ENCODE results near the gene VOPP1.

The VOPP1 gene

DNA sequence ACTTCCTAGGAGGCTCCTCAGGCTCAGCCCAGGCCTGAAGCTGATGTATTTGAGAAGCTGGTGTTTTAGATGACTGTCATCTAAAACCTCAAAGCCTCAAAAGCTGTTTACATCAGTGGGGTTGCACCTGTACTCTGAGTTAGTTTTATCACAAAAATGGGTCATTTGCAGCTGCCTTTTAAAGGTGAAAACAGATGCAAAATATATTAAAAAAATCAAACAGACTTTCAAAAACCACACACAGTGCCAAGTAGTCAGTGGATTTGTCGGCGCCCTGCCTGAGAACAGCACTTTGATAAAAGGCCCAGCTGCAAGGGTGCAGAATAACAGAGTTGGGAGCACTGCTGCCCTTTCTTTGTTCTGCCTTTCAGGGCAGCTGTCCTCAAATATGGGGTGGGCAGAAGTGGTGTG lies 103.0 kb downstream of the VOPP1 start:
- Mint-ChIP-seq H3K36me3 (peaks cover 41% of the 10 kb centered on the region), H3K27me3 (no peaks in the 10 kb centered on the region), H3K4me3 (no peak overlapping the region), H3K9me3 (no peaks in the 10 kb centered on the region), H3K4me1 (peaks cover 27% of the 10 kb centered on the region), H3K27ac (peak overlapping the region; percentile 68)
- no peak for DNase-seq (ENCODE audit: low spot score in 2 of 2)
- ATAC-seq (ENCODE audit: low read depth), result peak; percentile 40

DNA sequence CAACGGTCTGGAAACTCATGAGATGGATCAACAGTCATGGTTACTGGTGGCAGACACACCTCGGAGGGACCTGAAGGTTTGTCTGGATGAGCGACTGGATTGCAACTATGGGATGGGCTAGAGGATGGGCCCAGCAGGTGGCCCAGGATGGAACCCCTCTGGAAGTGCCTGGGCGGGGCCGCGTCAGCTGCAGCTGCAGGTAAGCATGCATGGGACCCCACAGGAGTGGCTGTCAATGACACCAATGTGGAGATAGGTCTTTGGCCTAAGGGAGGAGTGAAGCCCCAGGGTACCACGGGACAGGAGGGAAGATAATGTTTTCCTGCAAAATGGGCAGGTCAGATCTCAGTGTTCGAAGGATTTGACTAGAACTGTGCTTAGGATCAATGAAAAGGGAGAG lies 103.8 kb downstream of the VOPP1 start:
- no peak overlapping the region for H3K4me3 Mint-ChIP-seq
- H3K36me3 Mint-ChIP-seq, result peaks cover 45% of the 10 kb centered on the region
- peak overlapping the region; percentile 68 for H3K27ac Mint-ChIP-seq
- peaks cover 25% of the 10 kb centered on the region for H3K4me1 Mint-ChIP-seq
- DNase-seq (ENCODE audit: low spot score in 2 of 2) (no peak), ATAC-seq (ENCODE audit: low read depth) (no peak)
- H3K27me3 Mint-ChIP-seq, result no peaks in the 10 kb centered on the region
- no peaks in the 10 kb centered on the region for H3K9me3 Mint-ChIP-seq

DNA sequence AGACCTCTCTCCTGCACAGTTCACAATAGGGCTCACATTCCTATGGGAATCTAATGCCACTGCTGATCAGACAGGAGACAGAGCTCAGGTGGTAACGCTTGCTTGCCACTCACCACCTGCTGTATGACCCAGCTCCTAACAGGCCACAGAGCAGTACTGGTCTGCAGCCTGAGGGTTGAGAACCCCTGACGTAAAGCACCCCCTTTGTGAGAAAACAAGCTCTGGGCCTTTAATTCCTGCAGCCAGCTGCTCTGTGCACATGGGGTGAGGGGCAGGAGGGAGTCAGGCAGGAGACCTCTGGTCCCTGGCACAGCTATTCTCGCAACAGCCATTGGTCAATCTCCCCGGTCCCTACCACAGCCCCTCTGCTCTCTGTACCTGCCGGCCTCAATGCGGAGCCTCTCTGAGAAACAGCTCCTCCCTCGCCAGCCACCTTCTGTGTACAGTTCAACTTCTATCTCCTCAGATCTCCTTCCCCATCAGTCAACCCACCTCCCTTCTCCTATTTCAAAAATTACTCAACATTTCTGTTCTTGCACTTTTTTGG lies 105.2 kb downstream of the VOPP1 start:
- no peak overlapping the region for H3K4me3 Mint-ChIP-seq
- DNase-seq (ENCODE audit: low spot score in 2 of 2), result no peak

DNA sequence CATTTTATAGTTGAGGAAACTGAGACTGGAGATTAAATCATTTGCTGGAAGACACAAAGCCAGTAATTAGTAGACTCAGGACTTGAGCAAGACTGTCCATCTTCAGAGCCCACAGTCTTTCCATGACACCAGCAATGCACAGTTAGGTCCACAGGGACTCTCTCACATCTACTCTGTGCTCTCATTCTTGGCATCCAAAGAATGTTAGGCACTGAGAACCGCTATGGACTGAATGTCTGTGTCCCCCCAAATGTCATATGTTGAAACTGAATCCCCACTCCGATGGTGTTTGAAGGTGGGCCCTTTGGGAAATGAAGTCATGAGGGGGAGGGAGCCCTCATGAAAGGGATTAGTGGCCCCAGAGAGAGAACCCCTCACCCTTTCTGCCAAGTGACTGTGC lies 106.6 kb downstream of the VOPP1 start:
- Mint-ChIP-seq H3K4me1 (peaks cover 28% of the 10 kb centered on the region), H3K4me3 (no peak overlapping the region), H3K36me3 (peaks cover 53% of the 10 kb centered on the region), H3K9me3 (peaks cover 5% of the 10 kb centered on the region), H3K27me3 (no peaks in the 10 kb centered on the region), H3K27ac (peak overlapping the region; percentile 77)
- DNase-seq (ENCODE audit: low spot score in 2 of 2) (no peak), ATAC-seq (ENCODE audit: low read depth) (no peak)

More for the DNA sequence above, 105.2 kb downstream of the VOPP1 start:
- Mint-ChIP-seq H3K36me3 (peaks cover 52% of the 10 kb centered on the region), H3K9me3 (peaks cover 2% of the 10 kb centered on the region), H3K27ac (peak overlapping the region; percentile 75), H3K27me3 (no peaks in the 10 kb centered on the region), H3K4me1 (peaks cover 25% of the 10 kb centered on the region)
- no peak for ATAC-seq (ENCODE audit: low read depth)

DNA sequence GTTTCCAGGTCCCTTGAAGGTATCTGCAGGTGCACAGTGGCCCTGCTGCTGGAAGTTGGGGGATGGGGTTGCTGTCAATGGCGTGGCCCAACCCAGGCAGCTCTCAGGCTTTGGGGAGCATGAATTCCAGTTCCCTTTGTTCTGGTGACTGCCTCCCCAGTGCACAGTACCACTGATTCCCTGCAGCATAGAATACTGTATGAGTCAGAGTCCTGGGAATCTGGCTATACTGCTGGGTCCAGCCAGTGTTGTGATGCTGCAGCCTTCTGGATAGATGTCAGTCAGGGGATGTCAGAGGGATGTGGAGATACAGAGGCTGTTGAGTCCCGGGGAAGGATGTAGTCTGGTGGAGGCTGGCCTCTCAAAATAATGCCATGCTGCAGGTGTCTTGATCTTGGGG lies 107.9 kb downstream of the VOPP1 start:
- no peak for DNase-seq (ENCODE audit: low spot score in 2 of 2)
- peaks cover 52% of the 10 kb centered on the region for H3K36me3 Mint-ChIP-seq
- H3K4me1 Mint-ChIP-seq, result peaks cover 21% of the 10 kb centered on the region
- no peaks in the 10 kb centered on the region for H3K27me3 Mint-ChIP-seq
- H3K9me3 Mint-ChIP-seq, result peaks cover 7% of the 10 kb centered on the region
- no peak overlapping the region for H3K4me3 Mint-ChIP-seq
- ATAC-seq (ENCODE audit: low read depth), result no peak
- H3K27ac Mint-ChIP-seq, result peak overlapping the region; percentile 77

- Mint-ChIP-seq H3K9me3 (peaks cover 14% of the 10 kb centered on the region), H3K36me3 (peaks cover 57% of the 10 kb centered on the region), H3K27me3 (no peaks in the 10 kb centered on the region), H3K27ac (no peak overlapping the region), H3K4me3 (no peak overlapping the region), H3K4me1 (peaks cover 21% of the 10 kb centered on the region)
- DNase-seq (ENCODE audit: low spot score in 2 of 2) (no peak), ATAC-seq (ENCODE audit: low read depth) (no peak)
Observed at GRCh38 chr7:55463686-55464262, 108.5 kb downstream of the VOPP1 start.

GRCh38 chr7:55458351-55458750 lies 114.0 kb downstream of the VOPP1 start:
- Mint-ChIP-seq H3K27me3 (no peaks in the 10 kb centered on the region), H3K4me1 (peaks cover 25% of the 10 kb centered on the region), H3K9me3 (peaks cover 25% of the 10 kb centered on the region), H3K36me3 (peaks cover 40% of the 10 kb centered on the region), H3K27ac (no peak overlapping the region), H3K4me3 (no peak overlapping the region)
- DNase-seq (ENCODE audit: low spot score in 2 of 2) (no peak), ATAC-seq (ENCODE audit: low read depth) (no peak)

DNA sequence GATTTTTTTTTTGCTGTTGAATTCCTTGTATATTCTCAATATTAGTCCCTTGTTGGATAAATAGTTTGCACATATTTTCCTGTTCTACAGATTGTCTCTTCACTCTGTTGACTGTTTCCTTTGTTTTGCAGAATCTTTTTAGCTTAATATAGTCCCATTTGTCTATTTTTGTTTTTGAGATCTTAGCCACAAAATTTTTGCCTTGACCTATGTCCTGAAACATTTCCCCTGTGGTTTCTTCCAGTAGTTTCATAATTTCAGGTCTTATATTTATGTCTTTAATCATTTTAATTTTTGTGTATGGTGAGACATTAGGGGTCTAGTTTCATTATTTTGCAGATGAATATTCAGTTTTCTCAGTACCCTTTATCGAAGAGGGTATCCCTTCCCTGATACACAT lies 114.5 kb downstream of the VOPP1 start:
- no peak for ATAC-seq (ENCODE audit: low read depth)
- H3K27me3 Mint-ChIP-seq, result no peaks in the 10 kb centered on the region
- peaks cover 42% of the 10 kb centered on the region for H3K36me3 Mint-ChIP-seq
- peaks cover 25% of the 10 kb centered on the region for H3K4me1 Mint-ChIP-seq
- no peak overlapping the region for H3K4me3 Mint-ChIP-seq
- peaks cover 25% of the 10 kb centered on the region for H3K9me3 Mint-ChIP-seq
- DNase-seq (ENCODE audit: low spot score in 2 of 2), result no peak
- H3K27ac Mint-ChIP-seq, result peak overlapping the region; percentile 63

DNA sequence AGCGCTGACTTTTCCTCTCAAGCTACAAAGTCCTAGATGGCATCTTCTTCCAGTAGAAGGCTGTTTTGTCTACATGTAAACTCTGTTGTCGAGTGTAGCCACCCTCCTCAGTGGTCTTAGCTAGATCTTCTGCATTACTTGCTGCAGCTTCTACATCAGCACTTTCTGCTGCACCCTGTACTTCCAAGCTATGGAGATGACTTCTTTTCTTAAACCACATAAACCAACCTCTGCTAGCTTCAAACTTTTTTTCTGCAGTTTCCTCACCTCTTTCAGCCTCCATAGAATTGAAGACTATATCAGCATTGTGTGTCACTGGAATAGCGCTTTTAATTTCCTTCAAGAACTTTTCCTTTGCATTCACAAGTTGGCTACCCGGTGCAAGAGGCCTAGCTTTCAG lies 119.3 kb downstream of the VOPP1 start:
- Mint-ChIP-seq H3K9me3 (peaks cover 10% of the 10 kb centered on the region), H3K27me3 (no peaks in the 10 kb centered on the region), H3K36me3 (peaks cover 38% of the 10 kb centered on the region), H3K27ac (peak overlapping the region; percentile 32), H3K4me1 (peaks cover 20% of the 10 kb centered on the region), H3K4me3 (no peak overlapping the region)
- ATAC-seq (ENCODE audit: low read depth), result no peak
- DNase-seq (ENCODE audit: low spot score in 2 of 2), result no peak

DNA sequence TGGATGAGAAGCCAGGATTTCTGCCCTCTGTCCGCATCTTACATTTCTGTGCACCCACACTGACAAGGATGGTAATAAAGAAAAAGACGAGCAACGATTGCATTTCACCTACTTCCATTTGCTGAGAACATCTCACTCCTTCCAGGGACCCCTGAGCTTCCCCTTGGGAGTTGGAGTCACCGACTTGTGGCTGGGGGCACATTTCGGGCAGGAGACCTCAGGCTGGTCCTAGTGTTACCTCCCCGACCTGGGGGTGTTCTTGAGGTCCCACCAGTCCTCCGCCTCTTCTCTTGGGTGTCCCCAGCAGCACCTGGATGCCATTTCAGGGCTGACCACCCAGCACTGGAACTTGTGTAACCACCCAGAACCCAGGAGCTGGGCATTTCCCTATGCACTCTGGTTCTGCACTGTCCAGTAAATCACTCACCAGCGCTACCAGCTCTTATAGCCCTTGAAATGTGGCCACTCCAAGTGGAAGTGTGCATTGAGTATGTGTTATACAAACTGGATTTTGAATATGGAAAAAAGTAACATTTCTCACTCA lies 122.2 kb downstream of the VOPP1 start:
- peaks cover 4% of the 10 kb centered on the region for H3K9me3 Mint-ChIP-seq
- no peak overlapping the region for H3K4me3 Mint-ChIP-seq
- H3K27ac Mint-ChIP-seq, result peak overlapping the region; percentile 20
- no peaks in the 10 kb centered on the region for H3K27me3 Mint-ChIP-seq
- peaks cover 12% of the 10 kb centered on the region for H3K4me1 Mint-ChIP-seq
- DNase-seq (ENCODE audit: low spot score in 2 of 2) (no peak), ATAC-seq (ENCODE audit: low read depth) (no peak)
- peaks cover 30% of the 10 kb centered on the region for H3K36me3 Mint-ChIP-seq

DNA sequence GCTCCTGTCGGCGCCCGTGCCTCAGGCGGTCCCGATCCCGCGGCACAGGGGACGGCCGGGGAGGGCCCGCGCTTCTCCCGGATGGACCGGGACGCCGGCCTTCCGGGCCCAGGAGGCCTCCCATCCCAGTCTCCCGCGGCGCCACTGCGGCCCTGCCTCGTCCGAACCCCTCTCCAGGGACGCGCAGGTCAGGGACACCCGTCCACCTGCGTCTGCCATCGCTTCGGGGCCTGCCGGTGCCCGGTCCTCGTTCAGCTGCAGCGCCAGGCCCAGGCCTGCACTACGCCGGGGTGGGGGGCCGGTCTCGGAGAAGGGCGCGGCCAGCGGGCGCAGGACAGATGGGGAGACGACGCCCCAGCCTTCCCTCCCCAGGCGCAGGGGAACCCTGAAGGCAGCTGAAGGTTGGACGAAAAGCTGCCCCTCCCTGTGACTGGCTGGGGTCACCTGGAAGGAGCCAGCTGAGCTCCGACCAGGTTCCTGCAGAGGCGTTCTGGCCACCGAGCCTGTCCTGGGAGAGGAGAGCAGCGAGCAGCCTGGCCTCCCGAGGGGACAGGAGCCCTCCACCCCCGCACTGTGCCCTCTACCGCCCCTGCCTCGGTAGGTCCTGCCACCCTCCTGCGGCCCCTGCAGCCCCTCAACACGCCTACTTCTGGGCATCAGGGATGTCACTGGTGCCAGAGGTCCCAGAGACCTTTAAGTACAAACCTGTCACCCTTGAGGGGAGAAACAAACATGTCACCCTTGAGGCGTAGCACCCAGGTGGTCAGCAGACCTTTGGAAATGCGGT lies 122.9 kb downstream of the VOPP1 start:
- Mint-ChIP-seq H3K36me3 (peaks cover 27% of the 10 kb centered on the region), H3K27me3 (no peaks in the 10 kb centered on the region), H3K4me1 (peaks cover 10% of the 10 kb centered on the region), H3K27ac (peak overlapping the region; percentile 20), H3K4me3 (no peak overlapping the region), H3K9me3 (peaks cover 4% of the 10 kb centered on the region)
- DNase-seq (ENCODE audit: low spot score in 2 of 2) (no peak), ATAC-seq (ENCODE audit: low read depth) (no peak)

- Mint-ChIP-seq H3K27me3 (no peaks in the 10 kb centered on the region), H3K9me3 (peaks cover 4% of the 10 kb centered on the region), H3K4me3 (no peak overlapping the region), H3K36me3 (peaks cover 25% of the 10 kb centered on the region), H3K27ac (no peak overlapping the region), H3K4me1 (peaks cover 10% of the 10 kb centered on the region)
- DNase-seq (ENCODE audit: low spot score in 2 of 2), result no peak
- no peak for ATAC-seq (ENCODE audit: low read depth)
Observed at GRCh38 chr7:55448526-55448925, 123.8 kb downstream of the VOPP1 start.

GRCh38 chr7:55444786-55445185 lies 127.5 kb downstream of the VOPP1 start:
- Mint-ChIP-seq H3K4me1 (peaks cover 13% of the 10 kb centered on the region), H3K9me3 (peaks cover 4% of the 10 kb centered on the region), H3K4me3 (no peak overlapping the region), H3K27me3 (no peaks in the 10 kb centered on the region), H3K27ac (peak overlapping the region; percentile 39), H3K36me3 (peaks cover 7% of the 10 kb centered on the region)
- ATAC-seq (ENCODE audit: low read depth) (no peak), DNase-seq (ENCODE audit: low spot score in 2 of 2) (no peak)

DNA sequence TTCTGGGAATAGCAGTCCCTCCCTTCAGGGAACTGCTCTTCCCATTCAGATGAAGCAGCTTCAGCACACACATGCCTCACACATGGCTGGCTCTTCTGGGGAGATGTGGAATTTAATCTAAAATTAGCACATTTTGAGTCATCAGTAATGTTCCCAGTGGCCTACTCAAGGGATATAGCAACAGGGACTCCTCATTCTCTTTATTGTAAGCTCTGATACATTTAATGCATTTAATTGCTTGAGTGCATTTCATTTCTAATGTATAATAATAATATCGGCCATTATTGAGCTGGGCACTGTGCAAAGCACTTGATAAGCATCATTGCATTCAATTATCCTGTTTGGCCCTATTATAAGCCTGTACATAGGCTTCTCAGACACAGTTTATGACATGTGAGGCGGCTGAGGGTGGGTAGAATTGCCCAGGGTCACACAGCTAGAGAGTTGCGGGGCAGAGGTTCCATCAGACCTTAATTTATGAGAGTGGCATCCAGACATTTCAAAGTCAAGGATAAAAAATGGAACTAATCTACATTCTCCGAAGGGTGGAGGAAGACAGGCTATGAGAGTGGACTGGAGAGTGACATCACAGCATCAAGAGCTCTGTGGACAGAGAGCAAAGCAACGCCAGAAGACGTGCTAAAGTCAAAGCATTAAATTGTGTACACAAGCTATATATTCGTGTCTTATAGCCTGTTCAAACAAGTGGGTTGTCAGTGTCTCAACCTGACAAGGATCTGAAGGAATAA lies 130.4 kb downstream of the VOPP1 start:
- no peaks in the 10 kb centered on the region for H3K27me3 Mint-ChIP-seq
- DNase-seq (ENCODE audit: low spot score in 2 of 2), result no peak
- H3K4me1 Mint-ChIP-seq, result peaks cover 13% of the 10 kb centered on the region
- H3K9me3 Mint-ChIP-seq, result peaks cover 4% of the 10 kb centered on the region
- peak overlapping the region; percentile 36 for H3K27ac Mint-ChIP-seq
- H3K4me3 Mint-ChIP-seq, result no peak overlapping the region
- no peak for ATAC-seq (ENCODE audit: low read depth)
- H3K36me3 Mint-ChIP-seq, result peaks cover 4% of the 10 kb centered on the region
